Cardiac fibroblast (primary cell): ENCODE data around the gene CFAP251.
"Not testable (repeated sequence)": the region's sequence is repeated elsewhere in the genome, so short reads cannot be mapped to it uniquely, and the experiment has no call there.

Experiments used
- DNase-seq, 2 donors: peaks; one replicate each; pipeline versions ENCODE4 v3.0.0 to v3.0.0-alpha.2; 2010; ENCODE audit warnings: low read depth in 2 of 2
- H3K4me3 ChIP-seq, 2 donors: replicated peaks in 1 of 2; 1 replicate in 1 of 2; 2 replicates in 1 of 2; pipeline ENCODE4 v1.5.1; 2011; ENCODE audit warnings: low read depth in 2 of 2, low read length in 2 of 2, mild to moderate bottlenecking in 2 of 2, moderate library complexity in 1 of 2
- TF ChIP-seq, protein P1 (sequence below): IDR thresholded peaks from one replicate; pipeline ENCODE4 v1.5.1; 2011; ENCODE audit warnings: low read depth, mild to moderate bottlenecking, low read length, inconsistent platforms

CFAP251 gene

GRCh38 chr12:121926874-121927706 lies 8.7 kb downstream of the CFAP251 start:
- TF ChIP-seq, protein P1, sequence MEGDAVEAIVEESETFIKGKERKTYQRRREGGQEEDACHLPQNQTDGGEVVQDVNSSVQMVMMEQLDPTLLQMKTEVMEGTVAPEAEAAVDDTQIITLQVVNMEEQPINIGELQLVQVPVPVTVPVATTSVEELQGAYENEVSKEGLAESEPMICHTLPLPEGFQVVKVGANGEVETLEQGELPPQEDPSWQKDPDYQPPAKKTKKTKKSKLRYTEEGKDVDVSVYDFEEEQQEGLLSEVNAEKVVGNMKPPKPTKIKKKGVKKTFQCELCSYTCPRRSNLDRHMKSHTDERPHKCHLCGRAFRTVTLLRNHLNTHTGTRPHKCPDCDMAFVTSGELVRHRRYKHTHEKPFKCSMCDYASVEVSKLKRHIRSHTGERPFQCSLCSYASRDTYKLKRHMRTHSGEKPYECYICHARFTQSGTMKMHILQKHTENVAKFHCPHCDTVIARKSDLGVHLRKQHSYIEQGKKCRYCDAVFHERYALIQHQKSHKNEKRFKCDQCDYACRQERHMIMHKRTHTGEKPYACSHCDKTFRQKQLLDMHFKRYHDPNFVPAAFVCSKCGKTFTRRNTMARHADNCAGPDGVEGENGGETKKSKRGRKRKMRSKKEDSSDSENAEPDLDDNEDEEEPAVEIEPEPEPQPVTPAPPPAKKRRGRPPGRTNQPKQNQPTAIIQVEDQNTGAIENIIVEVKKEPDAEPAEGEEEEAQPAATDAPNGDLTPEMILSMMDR, result no peak
- no peak overlapping the region for H3K4me3 ChIP-seq
- DNase-seq, result peak in 1 of 2 donors; percentile 8

DNA sequence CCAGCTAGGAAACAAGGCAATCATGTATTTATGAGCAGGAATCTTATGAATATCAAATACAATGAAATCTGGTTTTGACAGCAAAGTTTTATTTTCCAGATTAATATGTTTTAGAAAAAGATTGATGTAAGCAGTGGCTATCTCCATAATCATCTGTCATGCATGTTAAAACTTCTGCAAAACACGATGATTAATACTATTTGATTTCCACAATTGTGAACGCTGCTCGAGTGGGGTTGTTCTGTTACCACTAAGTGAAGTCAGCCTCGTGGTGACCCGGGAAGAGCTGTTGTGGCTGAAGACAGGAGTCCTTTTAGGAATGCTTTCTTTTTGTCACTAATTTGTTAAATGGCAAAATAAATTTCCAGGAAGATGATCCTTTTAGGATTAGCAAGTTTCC lies 9.4 kb downstream of the CFAP251 start:
- H3K4me3 ChIP-seq, result no peak overlapping the region
- TF ChIP-seq, protein P1, result no peak
- DNase-seq, result peak in 1 of 2 donors; percentile 28

- DNase-seq, H3K4me3 ChIP-seq: not testable (repeated sequence)
These were observed 11.2 kb downstream of the CFAP251 start for GRCh38 chr12:121929545-121929944.

GRCh38 chr12:121930862-121931261 lies 12.5 kb downstream of the CFAP251 start:
- no peak for DNase-seq
- H3K4me3 ChIP-seq, result no peak overlapping the region
- TF ChIP-seq, protein P1, result no peak

GRCh38 chr12:121932176-121932536 lies 13.8 kb downstream of the CFAP251 start:
- H3K4me3 ChIP-seq, result no peak overlapping the region
- TF ChIP-seq, protein P1, result no peak
- no peak for DNase-seq

DNA sequence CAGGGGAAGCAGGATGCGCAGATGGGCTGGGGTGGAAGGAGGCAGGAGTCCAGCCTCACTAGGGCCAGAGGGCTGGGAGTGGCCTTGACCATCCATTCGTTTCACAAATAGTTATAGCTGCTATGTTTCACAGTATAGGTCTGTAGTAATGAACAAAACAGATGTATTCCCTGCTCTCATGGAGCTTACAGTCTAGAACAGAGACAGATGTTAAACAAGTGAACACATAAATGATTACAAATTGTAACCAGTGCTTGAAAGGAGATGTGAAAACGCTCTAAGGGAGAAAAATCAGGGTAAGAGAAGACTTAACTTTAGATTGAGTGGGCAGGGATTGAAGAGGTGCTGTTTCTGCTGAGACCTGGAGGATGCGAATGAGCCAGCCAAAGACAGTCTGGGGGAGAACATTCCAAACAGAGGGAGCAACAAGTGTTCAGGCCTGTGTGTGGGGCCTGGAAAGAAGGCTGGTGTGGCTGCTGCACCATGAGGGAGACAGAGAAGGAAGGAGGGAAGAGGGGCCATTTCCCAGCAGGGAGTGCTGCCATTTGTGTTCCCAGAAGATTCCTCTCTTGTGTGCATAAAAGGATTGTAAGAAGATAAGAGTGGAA lies 14.6 kb downstream of the CFAP251 start:
- no peak overlapping the region for H3K4me3 ChIP-seq
- DNase-seq, result no peak
- TF ChIP-seq, protein P1, result no peak

GRCh38 chr12:121933522-121934308 lies 15.3 kb downstream of the CFAP251 start:
- TF ChIP-seq, protein P1, result peak; percentile 7
- DNase-seq, result peak; percentile 29 to 36

More at GRCh38 chr12:121933522-121934308, 15.3 kb downstream of the CFAP251 start:
- H3K4me3 ChIP-seq, result no peak overlapping the region
